ENCODE results near the gene PTGES3.

DNA sequence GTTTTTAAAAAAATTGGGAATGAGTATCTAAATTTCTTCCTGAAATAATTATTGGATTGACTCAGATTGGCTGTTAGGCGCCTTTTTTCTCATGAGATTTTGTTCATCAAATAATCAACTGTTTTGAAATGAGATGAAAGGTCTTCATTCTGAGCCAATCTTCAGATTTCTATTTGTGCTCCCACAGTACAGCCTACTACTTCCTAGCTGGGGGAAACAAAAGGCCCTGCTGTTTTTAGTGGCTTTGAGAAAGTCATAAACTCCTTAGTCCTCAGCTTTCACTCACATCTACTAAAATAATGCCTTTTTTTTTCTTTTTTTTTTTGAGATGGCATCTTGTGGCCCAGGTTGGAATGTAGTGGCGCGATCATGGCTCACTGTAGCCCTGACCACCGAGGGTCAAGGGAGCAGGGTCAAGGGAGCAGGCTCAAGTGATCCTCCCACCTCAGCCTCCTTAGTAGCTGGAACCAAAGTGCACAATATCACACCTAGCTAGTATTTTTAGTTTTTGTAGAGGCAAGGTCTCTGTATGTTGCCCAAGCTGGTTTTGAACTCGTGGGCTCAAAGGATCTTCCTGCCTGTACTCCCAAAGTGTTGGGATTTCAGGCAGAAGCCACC, 21.8 kb upstream of the PTGES3 start:
- no peak for TF ChIP-seq ZNF274 (IDR thresholded peaks at IDR 0.05; ENCODE audit: insufficient read depth, insufficient read length)
- TF ChIP-seq EZH2 (IDR thresholded peaks at IDR 0.05; ENCODE audit: borderline replicate concordance, control insufficient read depth, low read depth, low read length): no peak
- no peak for TF ChIP-seq POLR2AphosphoS5 (IDR thresholded peaks at IDR 0.05; ENCODE audit: low read length)
- TF ChIP-seq RCOR1 (conservative IDR thresholded peaks at IDR 0.05; ENCODE audit: low read depth, low read length): no peak
- TF ChIP-seq MTA3 (IDR thresholded peaks at IDR 0.05; ENCODE audit: borderline replicate concordance, low read length): no peak
- TF ChIP-seq CTCF (IDR thresholded peaks at IDR 0.05 in 2 of 3, conservative IDR thresholded peaks at IDR 0.05 in 1 of 3; ENCODE audit: control insufficient read depth in 2 of 3, extremely low read depth in 1 of 3, insufficient read depth in 1 of 3, low read depth in 3 of 3, low read length in 3 of 3): no peak
- TF ChIP-seq, protein P1, sequence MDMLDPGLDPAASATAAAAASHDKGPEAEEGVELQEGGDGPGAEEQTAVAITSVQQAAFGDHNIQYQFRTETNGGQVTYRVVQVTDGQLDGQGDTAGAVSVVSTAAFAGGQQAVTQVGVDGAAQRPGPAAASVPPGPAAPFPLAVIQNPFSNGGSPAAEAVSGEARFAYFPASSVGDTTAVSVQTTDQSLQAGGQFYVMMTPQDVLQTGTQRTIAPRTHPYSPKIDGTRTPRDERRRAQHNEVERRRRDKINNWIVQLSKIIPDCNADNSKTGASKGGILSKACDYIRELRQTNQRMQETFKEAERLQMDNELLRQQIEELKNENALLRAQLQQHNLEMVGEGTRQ (IDR thresholded peaks at IDR 0.05; ENCODE audit: borderline replicate concordance, low read depth, low read length): no peak
- TF ChIP-seq POLR2A (IDR thresholded peaks at IDR 0.05; ENCODE audit: low read depth, low read length): no peak
- TF ChIP-seq, protein P2, sequence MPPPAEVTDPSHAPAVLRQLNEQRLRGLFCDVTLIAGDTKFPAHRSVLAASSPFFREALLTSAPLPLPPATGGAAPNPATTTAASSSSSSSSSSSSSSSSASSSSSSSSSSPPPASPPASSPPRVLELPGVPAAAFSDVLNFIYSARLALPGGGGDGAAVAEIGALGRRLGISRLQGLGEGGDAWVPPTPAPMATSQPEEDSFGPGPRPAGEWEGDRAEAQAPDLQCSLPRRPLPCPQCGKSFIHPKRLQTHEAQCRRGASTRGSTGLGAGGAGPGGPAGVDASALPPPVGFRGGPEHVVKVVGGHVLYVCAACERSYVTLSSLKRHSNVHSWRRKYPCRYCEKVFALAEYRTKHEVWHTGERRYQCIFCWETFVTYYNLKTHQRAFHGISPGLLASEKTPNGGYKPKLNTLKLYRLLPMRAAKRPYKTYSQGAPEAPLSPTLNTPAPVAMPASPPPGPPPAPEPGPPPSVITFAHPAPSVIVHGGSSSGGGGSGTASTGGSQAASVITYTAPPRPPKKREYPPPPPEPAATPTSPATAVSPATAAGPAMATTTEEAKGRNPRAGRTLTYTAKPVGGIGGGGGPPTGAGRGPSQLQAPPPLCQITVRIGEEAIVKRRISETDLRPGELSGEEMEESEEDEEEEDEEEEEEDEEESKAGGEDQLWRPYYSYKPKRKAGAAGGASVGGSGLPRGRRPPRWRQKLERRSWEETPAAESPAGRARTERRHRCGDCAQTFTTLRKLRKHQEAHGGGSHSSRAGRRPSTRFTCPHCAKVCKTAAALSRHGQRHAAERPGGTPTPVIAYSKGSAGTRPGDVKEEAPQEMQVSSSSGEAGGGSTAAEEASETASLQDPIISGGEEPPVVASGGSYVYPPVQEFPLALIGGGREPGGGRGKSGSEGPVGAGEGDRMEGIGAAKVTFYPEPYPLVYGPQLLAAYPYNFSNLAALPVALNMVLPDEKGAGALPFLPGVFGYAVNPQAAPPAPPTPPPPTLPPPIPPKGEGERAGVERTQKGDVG (CRISPR knock-in tag; IDR thresholded peaks at IDR 0.05): no peak
- no peak for TF ChIP-seq POLR2AphosphoS2 (IDR thresholded peaks at IDR 0.05; ENCODE audit: low read depth, low read length)
